ENCODE measurements around the gene GALK1. TPM values are rescaled to one million over a fixed set of nuclear protein-coding genes. Genes with fewer than 3 reads are reported as not detected.

GALK1 gene
- polyA plus RNA-seq, 2 of the 4 experiments (the other 2 are of a cell fraction), result 20.7 to 54.3 TPM

GRCh38 chr17:75753514-75754377 lies 11.2 kb downstream of the GALK1 start:
- ATAC-seq (no peak), FAIRE-seq (no peak), DNase-seq (ENCODE audit: low read depth in 1 of 2, low spot score in 1 of 2) (no peak)
- H3K9me3 ChIP-seq, result no peaks in the 10 kb centered on the region
- H3K4me2 ChIP-seq, result no peak overlapping the region
- TF ChIP-seq FOXS1 (CRISPR knock-in tag; IDR thresholded peaks at IDR 0.05) (no peak), EP300 (IDR thresholded peaks at IDR 0.05) (no peak), PBX3 (IDR thresholded peaks at IDR 0.05) (no peak), HOXA7 (CRISPR knock-in tag; IDR thresholded peaks at IDR 0.05) (no peak), HOXB5 (CRISPR knock-in tag; IDR thresholded peaks at IDR 0.05) (no peak), NPAS2 (CRISPR knock-in tag; IDR thresholded peaks at IDR 0.05; ENCODE audit: borderline replicate concordance) (no peak), ZFP36 (IDR thresholded peaks at IDR 0.05; ENCODE audit: borderline replicate concordance, partially characterized antibody) (no peak), CHD4 (IDR thresholded peaks at IDR 0.05; ENCODE audit: borderline replicate concordance) (no peak), BCL3 (IDR thresholded peaks at IDR 0.05) (no peak), SMC3 (IDR thresholded peaks at IDR 0.05) (no peak), POLR2AphosphoS2 (conservative IDR thresholded peaks at IDR 0.05; ENCODE audit: low read length) (no peak), CBX2 (IDR thresholded peaks at IDR 0.05; ENCODE audit: borderline replicate concordance, low read depth) (no peak), EHMT2 (IDR thresholded peaks at IDR 0.05; ENCODE audit: low read depth) (no peak), FOSL2 (IDR thresholded peaks at IDR 0.05) (no peak), FOSL2 (CRISPR knock-in tag; IDR thresholded peaks at IDR 0.05) (no peak), ZSCAN20 (CRISPR knock-in tag; IDR thresholded peaks at IDR 0.05) (no peak), MYC (IDR thresholded peaks at IDR 0.05; ENCODE audit: borderline replicate concordance, low read length) (no peak), RFX5 (IDR thresholded peaks at IDR 0.05) (no peak)
- TF ChIP-seq, protein P1, sequence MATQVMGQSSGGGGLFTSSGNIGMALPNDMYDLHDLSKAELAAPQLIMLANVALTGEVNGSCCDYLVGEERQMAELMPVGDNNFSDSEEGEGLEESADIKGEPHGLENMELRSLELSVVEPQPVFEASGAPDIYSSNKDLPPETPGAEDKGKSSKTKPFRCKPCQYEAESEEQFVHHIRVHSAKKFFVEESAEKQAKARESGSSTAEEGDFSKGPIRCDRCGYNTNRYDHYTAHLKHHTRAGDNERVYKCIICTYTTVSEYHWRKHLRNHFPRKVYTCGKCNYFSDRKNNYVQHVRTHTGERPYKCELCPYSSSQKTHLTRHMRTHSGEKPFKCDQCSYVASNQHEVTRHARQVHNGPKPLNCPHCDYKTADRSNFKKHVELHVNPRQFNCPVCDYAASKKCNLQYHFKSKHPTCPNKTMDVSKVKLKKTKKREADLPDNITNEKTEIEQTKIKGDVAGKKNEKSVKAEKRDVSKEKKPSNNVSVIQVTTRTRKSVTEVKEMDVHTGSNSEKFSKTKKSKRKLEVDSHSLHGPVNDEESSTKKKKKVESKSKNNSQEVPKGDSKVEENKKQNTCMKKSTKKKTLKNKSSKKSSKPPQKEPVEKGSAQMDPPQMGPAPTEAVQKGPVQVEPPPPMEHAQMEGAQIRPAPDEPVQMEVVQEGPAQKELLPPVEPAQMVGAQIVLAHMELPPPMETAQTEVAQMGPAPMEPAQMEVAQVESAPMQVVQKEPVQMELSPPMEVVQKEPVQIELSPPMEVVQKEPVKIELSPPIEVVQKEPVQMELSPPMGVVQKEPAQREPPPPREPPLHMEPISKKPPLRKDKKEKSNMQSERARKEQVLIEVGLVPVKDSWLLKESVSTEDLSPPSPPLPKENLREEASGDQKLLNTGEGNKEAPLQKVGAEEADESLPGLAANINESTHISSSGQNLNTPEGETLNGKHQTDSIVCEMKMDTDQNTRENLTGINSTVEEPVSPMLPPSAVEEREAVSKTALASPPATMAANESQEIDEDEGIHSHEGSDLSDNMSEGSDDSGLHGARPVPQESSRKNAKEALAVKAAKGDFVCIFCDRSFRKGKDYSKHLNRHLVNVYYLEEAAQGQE (IDR thresholded peaks at IDR 0.05), result no peak
- ChIA-PET POLR2A (interaction anchor here (1.0 to 1.6 kb wide), 2 partner anchors 22 to 26 kb away, joined by 3 to 6 read pairs; no protein-coding TSS in a partner anchor), CTCF (interaction anchor here (0.6 to 43.5 kb wide), 12 partner anchors 5 to 570 kb away, joined by 3 to 1931 read pairs (median 4); partner anchors contain the start of genes GALK1, RECQL5, SAP30BP and SMIM5)
- no peak overlapping the region for H3K27ac ChIP-seq
- H3K4me1 ChIP-seq, result peaks cover 6% of the 10 kb centered on the region; the same call in 1 of the 3 replicates
- WGBS (ENCODE audit: missing lambda C conversion rate), result 95% methylated on average over 25 of the region's 76 CpGs
- H3K4me3 ChIP-seq, result no peak overlapping the region
